Subcutaneous abdominal adipose tissue (tissue), 5 donors: ENCODE results near the gene KTN1.
A peak's percentile ranks its signal among the peaks of the same experiment; 100 is the strongest.

Experiments used
- H3K27ac ChIP-seq: one replicate; pipeline ENCODE4 v1.7.0; 2013; ENCODE audit warnings: low read depth, mild to moderate bottlenecking, inconsistent platforms, low read length, moderate library complexity
- H3K27me3 ChIP-seq, 5 donors: one replicate each; pipeline ENCODE4 v1.7.0; 2013; ENCODE audit warnings: low read length in 5 of 5, inconsistent platforms in 1 of 5; ENCODE audit not compliant: control insufficient read depth in 5 of 5, insufficient read depth in 4 of 5
- H3K36me3 ChIP-seq, 5 donors: one replicate each; pipeline ENCODE4 v1.7.0; 2013; ENCODE audit warnings: low read length in 5 of 5; ENCODE audit not compliant: control insufficient read depth in 5 of 5, insufficient read depth in 5 of 5
- H3K4me1 ChIP-seq, 5 donors: one replicate each; pipeline ENCODE4 v1.7.0; 2013; ENCODE audit warnings: low read length in 5 of 5, mild to moderate bottlenecking in 3 of 5, moderate library complexity in 1 of 5; ENCODE audit not compliant: control insufficient read depth in 5 of 5, insufficient read depth in 5 of 5
- H3K4me3 ChIP-seq, 5 donors: one replicate each; pipeline ENCODE4 v1.7.0; 2013; ENCODE audit warnings: low read length in 5 of 5, low read depth in 1 of 5
- H3K9ac ChIP-seq, 5 donors: one replicate each; pipeline ENCODE4 v1.7.0; 2013; ENCODE audit warnings: low read length in 5 of 5, mild to moderate bottlenecking in 4 of 5, moderate library complexity in 3 of 5
- H3K9me3 ChIP-seq, 5 donors: one replicate each; pipeline ENCODE4 v1.7.0; 2013; ENCODE audit warnings: low read length in 5 of 5; ENCODE audit not compliant: control insufficient read depth in 5 of 5
- donor health status: healthy.
- donor health status: healthy.
- donor health status: healthy.
- donor health status: healthy.
- donor health status: healthy.

KTN1 gene

GRCh38 chr14:55572578-55572977 lies 7.4 kb upstream of the KTN1 start:
- Histone ChIP-seq H3K9me3 (no peaks in the 10 kb centered on the region), H3K27ac (no peak overlapping the region), H3K36me3 (peaks cover 0 to 3% (median 0%) of the 10 kb centered on the region in 5 donors), H3K9ac (no peak overlapping the region), H3K4me1 (peaks cover 0 to 5% (median 0%) of the 10 kb centered on the region in 5 donors), H3K27me3 (no peaks in the 10 kb centered on the region), H3K4me3 (no peak overlapping the region)

- Histone ChIP-seq H3K9me3 (no peaks in the 10 kb centered on the region), H3K27me3 (no peaks in the 10 kb centered on the region), H3K4me1 (peaks cover 0 to 9% (median 5%) of the 10 kb centered on the region in 5 donors), H3K36me3 (peaks cover 0 to 3% (median 0%) of the 10 kb centered on the region in 5 donors), H3K27ac (no peak overlapping the region), H3K4me3 (no peak overlapping the region), H3K9ac (no peak overlapping the region)
Measured at GRCh38 chr14:55574988-55575387, 5.0 kb upstream of the KTN1 start.

- Histone ChIP-seq H3K27me3 (no peaks in the 10 kb centered on the region), H3K4me3 (no peak overlapping the region), H3K9me3 (no peaks in the 10 kb centered on the region), H3K9ac (no peak overlapping the region), H3K36me3 (peaks cover 0 to 3% (median 0%) of the 10 kb centered on the region in 5 donors), H3K4me1 (peaks cover 2 to 23% (median 17%) of the 10 kb centered on the region in 5 donors), H3K27ac (no peak overlapping the region)
Measured at GRCh38 chr14:55577229-55577628, 2.8 kb upstream of the KTN1 start.

DNA sequence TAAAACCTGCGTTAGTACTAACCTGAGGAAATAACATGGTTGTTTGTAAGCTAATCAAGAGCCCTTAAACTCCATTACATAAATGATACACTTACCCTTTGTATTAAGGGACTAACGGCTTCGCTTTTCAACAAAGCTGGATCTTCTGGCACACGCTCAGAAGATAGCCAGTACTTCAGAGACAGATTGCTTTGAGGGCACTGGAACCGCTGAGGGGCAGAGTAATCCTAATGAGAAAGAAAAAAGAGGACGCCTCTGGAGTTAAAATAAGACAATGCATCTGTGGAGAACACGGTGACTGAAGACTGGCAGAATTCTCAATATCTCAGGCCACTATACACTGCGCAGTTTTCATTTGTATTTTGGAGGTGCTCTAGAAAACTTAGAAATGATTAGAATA lies 1.5 kb upstream of the KTN1 start:
- Histone ChIP-seq H3K9me3 (no peaks in the 10 kb centered on the region), H3K27ac (peak overlapping the region; percentile 95), H3K4me1 (peaks cover 2 to 27% (median 24%) of the 10 kb centered on the region in 5 donors), H3K9ac (peak overlapping the region in 3 of 5 donors; percentile 84 to 89 (median 89)), H3K36me3 (peaks cover 0 to 3% (median 0%) of the 10 kb centered on the region in 5 donors), H3K4me3 (peak overlapping the region in 4 of 5 donors; percentile 89 to 95 (median 92)), H3K27me3 (no peaks in the 10 kb centered on the region)

DNA sequence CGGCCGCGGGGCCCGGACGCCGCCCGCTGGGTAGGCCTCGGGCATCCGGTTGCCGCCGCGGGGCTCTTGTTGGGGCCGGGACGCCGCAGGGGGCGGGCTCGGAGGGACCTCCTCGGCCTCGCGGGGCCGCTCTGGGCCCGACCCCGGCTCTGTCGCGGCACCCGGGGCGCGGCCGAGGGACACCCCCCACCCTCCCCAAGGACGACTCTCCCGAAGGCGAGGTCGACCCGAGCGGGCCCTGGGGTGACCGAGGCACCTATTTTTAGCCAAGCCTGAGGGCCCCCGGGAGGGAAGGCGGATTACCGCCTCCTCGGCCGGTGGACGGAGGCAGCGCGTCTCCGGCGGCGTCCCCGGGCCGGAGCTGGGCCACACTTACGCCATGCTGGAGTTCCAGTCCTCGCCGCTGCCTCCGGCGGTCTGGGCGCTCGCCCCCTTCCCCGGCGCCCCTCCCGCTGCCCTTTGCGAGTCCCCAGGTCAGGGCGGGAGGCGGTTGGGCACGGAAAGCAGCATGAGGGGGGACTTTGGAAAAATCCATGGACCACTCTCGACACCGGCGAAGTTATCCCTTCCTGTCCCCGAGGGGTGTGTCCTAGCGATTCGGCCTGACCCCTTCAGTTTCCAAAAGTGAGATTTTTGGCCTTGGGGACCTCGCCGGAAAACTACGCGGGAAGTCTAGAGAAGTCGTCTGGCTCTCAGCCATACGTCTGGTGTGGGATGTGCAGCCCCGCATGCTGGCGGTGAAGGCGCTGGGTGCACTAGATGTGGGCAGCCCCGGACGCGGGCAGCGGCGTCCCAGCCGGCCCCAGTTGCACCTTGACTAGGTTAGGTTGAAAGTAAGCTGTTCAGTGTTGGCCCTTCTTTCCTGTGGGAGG lies 699 bp downstream of the KTN1 start:
- H3K27me3 ChIP-seq, result no peaks in the 10 kb centered on the region

GRCh38 chr14:55581342-55581771 lies 1.4 kb downstream of the KTN1 start:
- H3K9me3 ChIP-seq, result no peaks in the 10 kb centered on the region
- peaks cover 2 to 43% (median 37%) of the 10 kb centered on the region in 5 donors for H3K4me1 ChIP-seq
- H3K9ac ChIP-seq, result peak overlapping the region; percentile 79 to 94 (median 91)
- peak overlapping the region; percentile 85 to 95 (median 87) for H3K4me3 ChIP-seq
- peaks cover 0 to 3% (median 0%) of the 10 kb centered on the region in 5 donors for H3K36me3 ChIP-seq
- H3K27me3 ChIP-seq, result no peaks in the 10 kb centered on the region
- peak overlapping the region; percentile 90 for H3K27ac ChIP-seq

More for the DNA sequence above, 699 bp downstream of the KTN1 start:
- Histone ChIP-seq H3K9ac (peak overlapping the region; percentile 79 to 94 (median 91)), H3K27ac (peak overlapping the region; percentile 90), H3K4me1 (peaks cover 2 to 37% (median 36%) of the 10 kb centered on the region in 5 donors), H3K36me3 (peaks cover 0 to 3% (median 0%) of the 10 kb centered on the region in 5 donors), H3K4me3 (peak overlapping the region; percentile 85 to 95 (median 87)), H3K9me3 (no peaks in the 10 kb centered on the region)

DNA sequence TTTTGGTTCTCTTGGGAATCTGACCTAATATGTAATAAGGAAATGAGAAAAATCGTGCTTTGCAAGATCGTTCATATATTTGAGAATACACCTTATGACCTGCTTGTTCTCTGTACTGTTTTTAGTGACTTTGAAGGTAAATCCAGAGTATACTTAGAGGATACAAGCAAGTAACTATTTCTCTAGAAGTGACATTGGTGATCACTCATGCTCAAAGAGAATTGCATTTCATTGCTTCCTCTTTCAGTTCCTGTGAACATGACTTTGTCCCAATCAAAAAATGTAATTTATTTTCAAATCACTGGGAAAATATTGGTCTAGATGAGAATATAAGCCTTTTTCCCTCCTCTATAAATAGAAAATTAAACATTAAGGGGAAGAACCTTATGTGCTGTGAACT lies 2.7 kb downstream of the KTN1 start:
- H3K9me3 ChIP-seq, result no peaks in the 10 kb centered on the region
- H3K4me1 ChIP-seq, result peaks cover 2 to 51% (median 40%) of the 10 kb centered on the region in 5 donors
- no peak overlapping the region for H3K4me3 ChIP-seq
- H3K9ac ChIP-seq, result peak overlapping the region in 2 of 5 donors; percentile 8 to 25
- no peaks in the 10 kb centered on the region for H3K36me3 ChIP-seq
- no peaks in the 10 kb centered on the region for H3K27me3 ChIP-seq
- H3K27ac ChIP-seq, result no peak overlapping the region

DNA sequence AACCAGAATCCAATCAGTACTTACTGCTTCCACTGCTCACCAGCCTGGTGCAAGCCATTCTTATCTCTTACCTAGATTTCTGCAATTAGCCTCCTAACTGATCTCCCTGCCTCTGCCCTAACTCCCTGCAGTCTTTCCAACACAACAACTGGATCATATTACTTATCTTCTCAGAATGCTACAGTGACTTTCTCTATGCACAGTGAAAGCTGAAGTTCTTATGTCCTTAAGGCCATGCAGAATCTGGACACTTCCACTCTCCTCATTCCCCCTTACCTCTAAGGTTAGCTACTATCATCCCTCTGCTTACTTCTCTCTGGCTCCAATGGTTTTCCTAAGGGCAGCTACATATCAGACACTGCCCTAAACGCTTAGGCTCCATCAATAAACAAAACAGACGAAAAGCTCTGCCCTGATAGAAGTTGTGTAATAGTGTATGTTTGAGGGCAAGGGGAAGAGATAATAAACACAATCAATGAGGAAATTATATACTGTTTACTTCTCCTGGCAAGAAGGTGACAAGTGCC lies 4.0 kb downstream of the KTN1 start:
- no peaks in the 10 kb centered on the region for H3K27me3 ChIP-seq
- H3K27ac ChIP-seq, result no peak overlapping the region
- no peaks in the 10 kb centered on the region for H3K36me3 ChIP-seq
- no peak overlapping the region for H3K9ac ChIP-seq
- H3K9me3 ChIP-seq, result no peaks in the 10 kb centered on the region
- H3K4me1 ChIP-seq, result peaks cover 0 to 63% (median 49%) of the 10 kb centered on the region in 5 donors
- H3K4me3 ChIP-seq, result peak overlapping the region in 1 of 5 donors; percentile 13

- H3K36me3 ChIP-seq, result no peaks in the 10 kb centered on the region
- H3K4me1 ChIP-seq, result peaks cover 0 to 67% (median 47%) of the 10 kb centered on the region in 5 donors
- no peaks in the 10 kb centered on the region for H3K27me3 ChIP-seq
- H3K9ac ChIP-seq, result no peak overlapping the region
- no peaks in the 10 kb centered on the region for H3K9me3 ChIP-seq
- H3K27ac ChIP-seq, result peak overlapping the region; percentile 11
- no peak overlapping the region for H3K4me3 ChIP-seq
Measured at GRCh38 chr14:55585854-55586253, 5.8 kb downstream of the KTN1 start.

- Histone ChIP-seq H3K4me3 (no peak overlapping the region), H3K27me3 (no peaks in the 10 kb centered on the region), H3K27ac (no peak overlapping the region), H3K36me3 (no peaks in the 10 kb centered on the region), H3K9ac (no peak overlapping the region), H3K4me1 (peaks cover 0 to 61% (median 42%) of the 10 kb centered on the region in 5 donors), H3K9me3 (no peaks in the 10 kb centered on the region)
Measured at GRCh38 chr14:55586411-55586810, 6.4 kb downstream of the KTN1 start.
